ENCODE measurements around the gene PKP4.

PKP4 gene

GRCh38 chr2:158685646-158686045 is 228.9 kb downstream of the PKP4 start:
- ATAC-seq (ENCODE audit: low read depth) (peak; percentile 42; the same call in 2 of the 3 replicates), DNase-seq (ENCODE audit: low spot score) (no peak)
- TF ChIP-seq CTCF (IDR thresholded peaks at IDR 0.05; ENCODE audit: poor library complexity, severe bottlenecking), result no peak
- no peaks in the 10 kb centered on the region for H3K27me3 ChIP-seq (ENCODE audit: insufficient read depth, poor library complexity, severe bottlenecking)
- no peak overlapping the region for H3K4me3 ChIP-seq (ENCODE audit: severe bottlenecking)
- no peaks in the 10 kb centered on the region for H3K4me1 ChIP-seq (ENCODE audit: insufficient read depth, poor library complexity, severe bottlenecking)
- no peaks in the 10 kb centered on the region for H3K36me3 ChIP-seq (ENCODE audit: low read depth)
- no peak overlapping the region for H3K27ac ChIP-seq (ENCODE audit: poor library complexity, severe bottlenecking)
- H3K9me3 ChIP-seq (ENCODE audit: severe bottlenecking), result no peaks in the 10 kb centered on the region

- no peak for DNase-seq (ENCODE audit: low spot score)
- no peak for ATAC-seq (ENCODE audit: low read depth)
- Histone ChIP-seq H3K27ac (ENCODE audit: poor library complexity, severe bottlenecking) (no peak overlapping the region), H3K4me3 (ENCODE audit: severe bottlenecking) (no peak overlapping the region), H3K27me3 (ENCODE audit: insufficient read depth, poor library complexity, severe bottlenecking) (no peaks in the 10 kb centered on the region), H3K9me3 (ENCODE audit: severe bottlenecking) (no peaks in the 10 kb centered on the region), H3K4me1 (ENCODE audit: insufficient read depth, poor library complexity, severe bottlenecking) (no peaks in the 10 kb centered on the region), H3K36me3 (ENCODE audit: low read depth) (no peaks in the 10 kb centered on the region)
- TF ChIP-seq CTCF (IDR thresholded peaks at IDR 0.05; ENCODE audit: poor library complexity, severe bottlenecking), result no peak
These were observed 229.5 kb downstream of the PKP4 start for GRCh38 chr2:158686210-158686691.

GRCh38 chr2:158687315-158687714 is 230.6 kb downstream of the PKP4 start:
- Histone ChIP-seq H3K4me1 (ENCODE audit: insufficient read depth, poor library complexity, severe bottlenecking) (no peaks in the 10 kb centered on the region), H3K9me3 (ENCODE audit: severe bottlenecking) (no peaks in the 10 kb centered on the region), H3K4me3 (ENCODE audit: severe bottlenecking) (no peak overlapping the region), H3K27me3 (ENCODE audit: insufficient read depth, poor library complexity, severe bottlenecking) (no peaks in the 10 kb centered on the region), H3K27ac (ENCODE audit: poor library complexity, severe bottlenecking) (no peak overlapping the region), H3K36me3 (ENCODE audit: low read depth) (no peaks in the 10 kb centered on the region)
- ATAC-seq (ENCODE audit: low read depth) (no peak), DNase-seq (ENCODE audit: low spot score) (no peak)
- no peak for TF ChIP-seq CTCF (IDR thresholded peaks at IDR 0.05; ENCODE audit: poor library complexity, severe bottlenecking)

GRCh38 chr2:158688721-158689120 is 232.0 kb downstream of the PKP4 start:
- Histone ChIP-seq H3K36me3 (ENCODE audit: low read depth) (no peaks in the 10 kb centered on the region), H3K27me3 (ENCODE audit: insufficient read depth, poor library complexity, severe bottlenecking) (no peaks in the 10 kb centered on the region), H3K27ac (ENCODE audit: poor library complexity, severe bottlenecking) (no peak overlapping the region), H3K4me3 (ENCODE audit: severe bottlenecking) (no peak overlapping the region), H3K9me3 (ENCODE audit: severe bottlenecking) (no peaks in the 10 kb centered on the region), H3K4me1 (ENCODE audit: insufficient read depth, poor library complexity, severe bottlenecking) (no peaks in the 10 kb centered on the region)
- no peak for TF ChIP-seq CTCF (IDR thresholded peaks at IDR 0.05; ENCODE audit: poor library complexity, severe bottlenecking)
- no peak for DNase-seq (ENCODE audit: low spot score)
- ATAC-seq (ENCODE audit: low read depth), result peak; percentile 86

GRCh38 chr2:158689391-158689790 is 232.6 kb downstream of the PKP4 start:
- H3K4me3 ChIP-seq (ENCODE audit: severe bottlenecking), result no peak overlapping the region
- H3K27me3 ChIP-seq (ENCODE audit: insufficient read depth, poor library complexity, severe bottlenecking), result no peaks in the 10 kb centered on the region
- H3K4me1 ChIP-seq (ENCODE audit: insufficient read depth, poor library complexity, severe bottlenecking), result no peaks in the 10 kb centered on the region
- H3K36me3 ChIP-seq (ENCODE audit: low read depth), result no peaks in the 10 kb centered on the region
- no peak for DNase-seq (ENCODE audit: low spot score)
- H3K9me3 ChIP-seq (ENCODE audit: severe bottlenecking), result no peaks in the 10 kb centered on the region
- no peak for TF ChIP-seq CTCF (IDR thresholded peaks at IDR 0.05; ENCODE audit: poor library complexity, severe bottlenecking)
- no peak overlapping the region for H3K27ac ChIP-seq (ENCODE audit: poor library complexity, severe bottlenecking)
- no peak for ATAC-seq (ENCODE audit: low read depth)

All from RWPE2 (cell line).